Neural progenitor cell (in vitro differentiated cells): ENCODE results near the gene ZXDC.

ENCODE experiments used
- EZH2 ChIP-seq: fragments of 200-600 bp; sonication (generic); IDR thresholded peaks from 2 replicates; pipeline ENCODE4 v1.6.1; 2017; ENCODE audit warnings: antibody characterized with exemption, mild to moderate bottlenecking, moderate library complexity
- TF ChIP-seq, protein P1 (sequence below): fragments of 200-600 bp; sonication (generic); IDR thresholded peaks from 2 replicates; pipeline ENCODE4 v1.5.1; 2017; ENCODE audit warnings: antibody characterized with exemption, mild to moderate bottlenecking

DNA sequence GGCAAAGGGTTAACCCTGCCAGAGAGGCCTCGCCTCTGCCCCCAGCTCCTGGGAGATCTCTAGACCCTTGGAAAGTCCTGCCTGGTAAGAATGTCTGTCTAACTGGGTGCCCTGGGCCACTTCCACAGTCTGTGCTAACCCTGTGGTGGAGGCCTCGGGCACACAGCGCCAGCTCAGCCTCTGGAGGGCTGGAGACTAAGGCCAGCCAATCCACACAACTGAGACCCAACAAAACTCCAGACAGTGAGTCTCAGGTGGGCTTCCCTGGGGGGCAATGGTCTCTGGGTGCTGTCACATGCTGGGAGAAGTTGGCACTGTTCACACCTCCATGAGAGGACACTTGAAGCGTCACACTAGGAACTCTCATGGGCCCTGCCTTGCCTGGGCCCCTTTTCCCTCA lies 19.5 kb downstream of the ZXDC start:
- TF ChIP-seq, protein P1, sequence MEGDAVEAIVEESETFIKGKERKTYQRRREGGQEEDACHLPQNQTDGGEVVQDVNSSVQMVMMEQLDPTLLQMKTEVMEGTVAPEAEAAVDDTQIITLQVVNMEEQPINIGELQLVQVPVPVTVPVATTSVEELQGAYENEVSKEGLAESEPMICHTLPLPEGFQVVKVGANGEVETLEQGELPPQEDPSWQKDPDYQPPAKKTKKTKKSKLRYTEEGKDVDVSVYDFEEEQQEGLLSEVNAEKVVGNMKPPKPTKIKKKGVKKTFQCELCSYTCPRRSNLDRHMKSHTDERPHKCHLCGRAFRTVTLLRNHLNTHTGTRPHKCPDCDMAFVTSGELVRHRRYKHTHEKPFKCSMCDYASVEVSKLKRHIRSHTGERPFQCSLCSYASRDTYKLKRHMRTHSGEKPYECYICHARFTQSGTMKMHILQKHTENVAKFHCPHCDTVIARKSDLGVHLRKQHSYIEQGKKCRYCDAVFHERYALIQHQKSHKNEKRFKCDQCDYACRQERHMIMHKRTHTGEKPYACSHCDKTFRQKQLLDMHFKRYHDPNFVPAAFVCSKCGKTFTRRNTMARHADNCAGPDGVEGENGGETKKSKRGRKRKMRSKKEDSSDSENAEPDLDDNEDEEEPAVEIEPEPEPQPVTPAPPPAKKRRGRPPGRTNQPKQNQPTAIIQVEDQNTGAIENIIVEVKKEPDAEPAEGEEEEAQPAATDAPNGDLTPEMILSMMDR: no peak
- TF ChIP-seq EZH2: no peak
